Activated CD4-positive, alpha-beta T cell treated with anti-CD3 and anti-CD28 coated beads for 4 hours (primary cell): ENCODE data around the gene CRISPLD2.

Experiments used
- DNase-seq, 2 donors: peaks; one replicate each; pipeline ENCODE4 v3.0.0-alpha.2; 2020

Gene CRISPLD2

DNA sequence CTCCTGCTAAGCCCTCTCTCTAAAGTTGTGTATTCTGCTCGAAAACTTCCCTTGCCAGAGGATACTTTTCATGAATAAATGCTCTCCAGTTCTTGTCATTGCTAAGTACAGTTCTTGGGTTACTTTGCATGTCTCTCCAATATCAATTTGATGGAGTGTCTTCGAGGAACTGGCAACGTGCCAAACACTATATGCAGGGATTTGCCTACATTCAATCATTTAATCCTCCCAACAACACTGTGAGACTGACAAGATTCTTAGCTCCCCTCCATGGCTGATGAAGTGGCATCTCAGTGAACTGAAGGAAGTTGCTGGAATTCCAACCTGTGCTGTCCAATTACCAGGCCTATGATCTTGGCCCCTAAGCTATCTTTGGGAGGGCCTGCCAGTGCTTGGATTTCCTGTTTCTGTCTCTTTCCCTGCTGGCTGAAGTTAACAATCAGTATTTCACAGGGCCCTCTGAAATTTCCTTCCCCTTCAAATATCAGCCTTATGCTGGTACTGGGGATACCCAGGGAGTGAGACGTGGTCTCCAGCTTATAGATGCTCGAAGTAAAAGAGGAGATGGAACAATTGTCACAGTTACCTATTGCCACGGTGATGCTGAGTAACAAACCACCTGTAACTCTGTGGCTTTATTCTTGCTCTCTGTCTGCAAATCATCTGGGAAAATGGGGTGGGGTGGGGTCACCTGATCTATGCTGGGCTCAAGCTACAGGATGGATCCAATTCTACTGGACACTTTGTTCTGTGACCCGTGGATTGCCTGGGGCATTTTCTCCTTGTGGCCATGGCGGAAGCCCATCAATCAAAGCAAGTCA lies 19.4 kb upstream of the CRISPLD2 start:
- no peak for DNase-seq

DNA sequence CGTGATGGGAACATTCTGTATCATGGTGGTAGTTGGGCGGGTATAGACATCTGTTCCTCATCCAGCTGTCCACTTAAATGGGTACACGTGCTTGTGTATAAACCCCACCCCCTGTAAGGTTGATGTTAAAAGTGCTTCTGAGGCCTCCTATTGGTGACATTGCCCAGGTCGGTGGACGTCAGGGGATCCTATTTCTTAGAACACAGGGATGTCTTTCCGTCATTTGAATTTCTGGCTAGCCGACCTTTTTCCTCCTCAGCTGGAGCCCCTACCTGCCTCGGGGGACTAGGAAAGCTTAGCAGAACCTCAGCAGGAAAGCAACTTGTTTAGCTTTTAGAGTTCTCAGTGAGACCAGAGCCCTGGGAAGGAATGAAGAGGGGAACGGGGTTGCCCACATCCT lies 16.6 kb upstream of the CRISPLD2 start:
- DNase-seq = no peak

DNA sequence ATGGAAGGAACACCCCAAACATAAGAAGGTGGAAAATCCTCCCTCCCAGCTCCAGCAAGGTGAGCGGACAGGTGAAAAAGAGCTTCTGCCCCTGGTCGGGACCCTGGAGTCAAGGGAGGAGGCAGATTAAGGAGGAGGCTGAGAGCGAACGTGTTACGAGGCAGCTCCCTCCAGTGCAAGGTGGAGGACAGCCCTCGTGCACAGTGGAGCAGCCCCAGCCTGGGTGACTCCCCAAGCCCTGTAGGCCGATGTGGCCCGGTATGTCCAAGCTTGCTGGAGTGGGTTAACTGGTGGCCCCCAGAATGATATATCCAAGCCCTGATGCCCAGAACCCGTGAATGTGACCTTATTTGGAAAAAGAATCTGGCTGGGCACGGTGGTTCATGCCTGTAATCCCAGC lies 15.5 kb upstream of the CRISPLD2 start:
- DNase-seq = no peak

DNA sequence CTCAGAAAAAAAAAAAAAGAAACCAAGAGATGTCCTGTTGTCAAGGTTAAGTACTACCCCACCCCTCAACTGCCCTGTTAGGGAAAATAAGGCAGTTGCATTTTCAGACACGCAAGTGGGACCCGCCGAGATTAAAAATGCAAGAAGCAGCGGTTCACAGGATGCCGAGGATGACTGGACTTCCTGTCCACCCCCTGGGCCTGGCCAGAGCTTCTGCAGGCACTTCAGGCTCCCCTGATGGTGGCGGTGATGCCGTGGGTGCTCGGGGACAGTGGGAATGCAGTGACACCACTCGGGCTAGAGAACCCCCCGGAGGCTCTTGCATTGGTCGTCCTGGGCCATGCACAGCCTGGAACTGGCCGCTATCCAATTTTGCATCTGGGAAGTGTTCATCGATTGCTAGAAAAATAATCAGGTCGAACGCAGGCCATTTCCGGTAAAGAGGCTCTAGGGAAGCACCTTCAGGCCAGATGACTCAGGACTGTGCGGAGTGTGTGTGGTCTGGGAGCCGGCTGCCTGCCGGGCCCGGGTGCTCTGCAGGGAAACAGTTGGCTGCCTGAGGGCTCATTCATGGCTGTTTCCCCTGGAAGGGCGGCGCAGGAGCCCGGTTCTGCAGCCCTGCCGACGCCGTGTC lies 13.4 kb upstream of the CRISPLD2 start:
- no peak for DNase-seq

DNA sequence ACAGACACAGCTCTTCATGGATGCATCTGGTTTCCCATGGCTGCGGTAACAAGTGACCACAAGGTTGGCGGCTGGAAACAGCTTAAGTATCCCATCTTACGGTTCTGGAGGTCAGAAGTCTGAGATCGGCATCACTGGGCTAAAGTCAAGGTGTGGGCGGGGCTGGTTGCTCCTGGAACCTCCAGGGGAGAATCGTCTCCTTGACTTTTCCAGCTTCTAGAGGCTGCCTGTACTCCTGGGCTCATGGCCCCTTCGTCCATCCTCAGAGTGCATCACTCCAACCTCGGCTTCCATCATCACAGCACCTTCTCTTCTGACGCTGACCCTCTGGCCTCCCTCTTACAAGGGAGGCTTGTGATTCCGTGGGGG lies 12.9 kb upstream of the CRISPLD2 start:
- DNase-seq = no peak

DNA sequence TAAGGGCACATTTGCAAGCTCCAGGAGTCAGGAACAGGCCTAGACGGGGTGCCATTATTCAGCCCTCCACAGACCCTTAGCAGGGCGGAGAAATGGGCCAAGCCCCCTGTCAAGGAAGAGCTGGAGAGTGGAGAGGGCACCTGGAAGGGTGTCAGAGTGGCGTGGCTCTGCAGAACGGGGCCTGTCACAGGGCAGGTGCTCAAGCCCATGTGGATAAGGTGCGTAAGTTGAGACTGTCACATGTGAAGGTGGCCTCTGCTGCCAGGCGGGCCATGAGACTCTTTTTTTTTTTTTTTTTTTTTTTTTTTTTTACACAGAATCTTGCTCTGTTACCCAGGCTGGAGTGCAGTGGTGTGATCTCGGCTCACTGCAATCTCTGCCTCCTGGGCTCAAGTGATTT lies 12.0 kb upstream of the CRISPLD2 start:
- no peak for DNase-seq

DNA sequence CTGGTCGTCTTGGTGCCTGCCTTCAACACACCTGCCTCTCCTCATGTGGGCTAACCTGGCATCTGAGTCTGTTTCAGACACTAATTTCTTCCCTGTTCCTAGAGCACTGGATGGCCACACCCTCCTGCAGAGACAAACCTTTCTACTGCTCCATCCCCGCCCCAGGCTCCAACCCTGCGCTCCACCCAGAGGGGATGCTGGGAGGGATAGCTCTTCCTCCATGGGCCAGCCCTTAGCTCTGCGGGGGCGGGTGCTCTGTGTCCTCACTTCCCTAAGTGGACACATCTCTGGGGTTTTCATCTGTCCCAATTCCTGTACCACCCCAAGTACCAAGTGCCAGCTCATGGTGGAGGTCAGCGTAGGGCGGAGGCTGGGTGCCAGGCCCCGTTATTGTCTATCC lies 11.0 kb upstream of the CRISPLD2 start:
- no peak for DNase-seq

DNA sequence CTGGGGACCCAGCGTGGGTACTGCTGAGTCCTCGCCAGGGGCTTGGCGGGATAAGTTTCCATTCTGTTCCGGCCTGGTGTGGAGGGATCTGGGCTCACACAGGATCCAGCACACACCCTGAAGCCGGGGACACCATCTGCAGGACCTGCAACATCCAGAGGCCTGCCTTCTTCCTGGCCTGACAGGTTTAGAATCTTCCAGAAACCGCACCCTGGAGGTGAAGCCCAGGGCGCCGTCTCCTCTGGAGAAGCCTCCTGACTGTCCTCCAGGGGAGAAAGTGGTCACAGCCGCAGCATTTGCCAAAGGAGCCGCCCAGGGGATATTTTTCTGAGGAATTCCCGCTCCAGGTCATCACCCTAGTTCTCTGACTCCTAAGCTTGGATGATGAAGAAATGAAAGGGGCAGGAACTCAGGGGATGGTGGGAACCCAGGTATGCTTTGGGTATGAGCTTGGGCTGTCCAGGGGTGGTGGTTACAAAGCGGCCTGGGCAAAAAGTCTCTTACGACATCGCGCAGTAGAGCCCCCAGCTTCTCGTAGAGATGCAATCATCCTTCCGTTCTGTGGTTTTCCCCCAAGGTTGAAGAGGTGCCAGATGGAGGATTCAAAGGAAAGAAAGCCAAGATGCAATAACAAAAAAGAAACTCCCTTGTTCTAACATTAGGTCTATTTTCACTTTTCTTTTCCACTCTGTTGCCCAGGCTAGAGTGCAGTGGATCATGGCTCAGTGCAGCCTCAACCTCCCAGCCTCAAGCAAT lies 9.1 kb upstream of the CRISPLD2 start:
- DNase-seq = no peak

DNA sequence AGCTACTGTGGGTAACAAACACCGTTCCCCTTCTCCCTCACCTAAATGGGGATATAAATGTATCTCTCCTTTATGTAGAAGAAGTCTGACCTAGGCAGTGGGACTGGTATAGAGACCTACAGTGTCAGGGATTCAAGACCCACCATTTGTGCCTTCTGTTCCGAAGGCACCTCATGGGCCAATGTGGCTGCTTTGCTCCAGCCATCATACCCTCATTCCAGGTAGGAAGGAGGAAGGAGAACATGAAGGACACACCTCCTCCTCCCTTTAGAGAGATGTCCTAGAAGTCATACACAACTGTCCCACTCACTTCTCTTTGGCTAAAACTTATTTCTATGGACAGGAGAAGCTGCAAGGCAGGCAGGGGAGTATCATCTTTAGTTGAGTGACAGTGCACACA lies 8.3 kb upstream of the CRISPLD2 start:
- DNase-seq = no peak

DNA sequence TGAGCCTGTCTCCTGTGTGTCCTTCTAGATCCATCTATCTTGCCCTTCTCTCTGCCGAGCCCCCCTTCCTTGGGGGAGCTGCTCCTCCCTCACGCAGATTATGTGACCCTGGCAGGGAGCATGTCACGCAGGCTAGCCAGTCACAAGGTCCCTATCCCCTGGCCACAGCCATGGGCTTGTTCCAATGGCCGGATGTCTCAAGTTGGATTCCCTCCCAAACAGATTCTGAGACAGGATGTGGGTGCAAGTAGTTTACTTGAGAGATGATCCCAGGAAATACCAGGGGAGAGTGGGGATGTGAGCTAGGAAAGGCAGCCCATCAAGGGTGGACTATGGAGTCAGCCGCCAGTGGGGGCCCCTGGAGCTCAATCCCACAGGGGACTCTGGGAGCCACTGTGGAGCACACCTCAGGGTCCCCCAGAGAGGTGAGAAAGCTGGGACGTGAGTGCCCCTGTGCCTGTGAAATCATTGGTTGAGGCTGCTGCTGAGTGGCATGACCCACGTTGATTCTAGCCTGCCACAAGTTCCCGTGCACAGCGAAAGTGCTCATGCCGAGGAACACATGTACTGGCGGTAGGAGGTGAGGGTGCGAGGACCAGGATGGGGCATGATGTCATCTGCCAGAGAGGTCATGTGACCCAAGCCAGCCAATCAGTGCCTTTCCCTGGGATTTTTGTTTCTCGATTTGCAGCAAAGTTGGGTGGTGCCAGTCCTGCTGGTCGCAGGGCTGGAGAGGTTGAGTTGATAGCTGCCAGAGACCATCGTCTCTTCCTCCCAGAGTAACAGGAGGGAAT lies 6.4 kb upstream of the CRISPLD2 start:
- no peak for DNase-seq

DNA sequence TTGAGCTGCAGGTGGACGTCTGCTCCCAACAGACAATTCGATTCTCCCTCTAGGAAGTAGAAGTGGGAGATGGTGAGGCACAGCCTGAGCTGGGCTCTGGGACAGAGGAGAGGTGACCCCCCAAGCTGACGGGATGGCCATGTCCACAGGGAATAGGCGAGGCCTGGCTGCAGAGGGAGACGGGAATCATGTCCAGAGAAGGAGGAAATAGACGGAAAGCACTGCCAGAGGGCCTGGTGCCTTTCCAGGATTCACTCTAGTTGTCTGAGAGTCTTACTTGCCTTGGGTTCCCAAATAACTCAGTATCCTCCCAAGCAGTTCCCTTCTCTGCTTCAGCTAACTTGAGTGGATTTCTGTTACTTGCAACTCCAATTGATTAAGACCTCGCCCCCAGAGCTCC lies 4.3 kb upstream of the CRISPLD2 start:
- no peak for DNase-seq

DNA sequence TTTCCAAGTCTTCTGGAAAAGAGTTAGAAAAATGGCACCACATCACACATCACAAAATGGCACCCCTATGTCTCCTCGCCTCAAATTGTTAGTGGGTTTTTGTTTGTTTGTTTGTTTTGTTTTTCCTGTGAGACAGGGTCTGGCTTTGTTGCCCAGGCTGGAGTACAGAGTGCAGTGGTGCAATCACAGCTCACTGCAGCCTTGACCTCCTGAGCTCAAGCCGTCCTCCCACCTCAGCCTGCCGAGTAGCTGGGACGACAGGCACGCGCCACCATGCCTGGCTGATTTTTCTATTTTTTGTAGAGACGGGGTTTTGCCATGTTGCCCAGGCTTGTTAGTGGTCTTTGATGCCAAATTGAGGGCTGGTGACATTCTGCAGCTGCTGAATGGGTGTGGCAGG lies 3.8 kb upstream of the CRISPLD2 start:
- DNase-seq = no peak

DNA sequence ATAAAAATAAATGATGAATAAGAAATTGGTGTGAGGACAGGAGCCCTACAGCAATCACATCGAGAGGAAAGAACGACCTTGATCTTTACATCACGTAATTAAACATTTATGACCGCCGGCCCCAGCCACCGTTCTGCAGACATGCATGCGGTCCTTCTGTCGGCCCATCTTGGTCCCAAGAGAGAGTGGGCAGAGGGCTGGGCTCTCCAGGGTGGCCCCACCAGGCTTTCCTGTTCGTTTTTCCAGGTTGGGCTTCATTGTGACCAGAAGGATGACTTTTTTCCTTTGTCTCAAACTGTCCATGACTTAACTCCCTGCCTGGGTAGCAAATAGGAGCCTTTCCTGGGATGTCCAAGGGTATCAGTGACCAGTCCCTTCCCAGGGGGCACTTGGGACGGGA lies 3.3 kb upstream of the CRISPLD2 start:
- no peak for DNase-seq

DNA sequence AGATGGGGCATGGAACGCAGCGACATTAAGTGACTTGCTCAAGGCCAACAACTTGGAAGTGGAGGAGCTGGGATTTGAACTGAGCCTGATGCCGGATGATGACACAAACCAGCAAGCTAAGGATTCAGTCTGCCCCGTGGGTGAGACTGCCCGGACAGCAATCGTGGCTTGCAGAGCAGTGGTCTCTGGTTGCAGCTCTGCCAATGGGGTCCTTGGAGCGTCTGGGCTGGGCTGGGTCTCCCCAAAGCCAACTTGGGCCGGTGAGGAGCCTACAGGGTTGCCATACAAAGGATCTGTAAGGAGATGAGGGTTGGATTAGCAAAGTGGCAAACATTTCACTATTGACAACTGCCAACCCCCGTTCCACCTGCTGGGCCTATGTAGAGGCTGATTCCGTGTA lies 2.6 kb upstream of the CRISPLD2 start:
- no peak for DNase-seq

DNA sequence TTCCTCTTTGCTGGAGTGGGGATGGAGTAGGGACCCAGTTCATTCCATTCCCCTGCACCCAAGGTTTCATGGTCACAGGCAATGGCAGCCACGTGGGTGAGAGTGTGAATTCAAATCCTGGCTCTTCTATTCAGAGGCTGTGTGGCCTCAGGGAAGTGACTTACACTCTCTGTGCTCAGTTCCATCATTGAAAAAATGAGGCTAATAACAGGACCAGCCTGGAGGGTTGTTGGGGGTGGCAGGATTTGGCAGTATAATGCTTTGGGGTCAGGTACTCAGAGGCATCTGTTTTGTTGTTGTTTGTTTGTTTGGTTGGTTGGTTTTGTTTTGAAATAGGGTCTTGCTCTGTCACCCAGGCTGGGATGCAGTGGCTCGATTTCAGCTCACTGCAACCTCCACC lies 2.2 kb upstream of the CRISPLD2 start:
- DNase-seq = no peak

DNA sequence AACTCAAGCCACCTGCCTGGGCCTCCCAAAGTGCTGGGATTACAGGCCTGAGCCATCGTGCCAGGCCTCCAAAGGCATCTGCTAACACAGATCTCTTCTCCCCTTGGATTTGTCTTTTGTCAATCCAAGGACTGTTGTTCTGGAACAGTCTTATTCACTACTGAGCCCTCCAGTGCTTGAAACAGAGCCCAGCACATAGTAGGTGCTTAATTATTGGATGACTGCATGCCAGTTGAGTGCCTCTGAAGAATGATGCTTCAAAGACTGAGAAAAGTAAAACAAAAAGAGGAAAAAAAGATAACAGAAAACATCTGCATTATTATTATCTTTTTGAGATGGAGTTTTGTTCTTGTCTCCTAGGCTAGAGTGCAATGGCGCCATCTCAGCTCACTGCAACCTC lies 1.7 kb upstream of the CRISPLD2 start:
- DNase-seq = no peak

DNA sequence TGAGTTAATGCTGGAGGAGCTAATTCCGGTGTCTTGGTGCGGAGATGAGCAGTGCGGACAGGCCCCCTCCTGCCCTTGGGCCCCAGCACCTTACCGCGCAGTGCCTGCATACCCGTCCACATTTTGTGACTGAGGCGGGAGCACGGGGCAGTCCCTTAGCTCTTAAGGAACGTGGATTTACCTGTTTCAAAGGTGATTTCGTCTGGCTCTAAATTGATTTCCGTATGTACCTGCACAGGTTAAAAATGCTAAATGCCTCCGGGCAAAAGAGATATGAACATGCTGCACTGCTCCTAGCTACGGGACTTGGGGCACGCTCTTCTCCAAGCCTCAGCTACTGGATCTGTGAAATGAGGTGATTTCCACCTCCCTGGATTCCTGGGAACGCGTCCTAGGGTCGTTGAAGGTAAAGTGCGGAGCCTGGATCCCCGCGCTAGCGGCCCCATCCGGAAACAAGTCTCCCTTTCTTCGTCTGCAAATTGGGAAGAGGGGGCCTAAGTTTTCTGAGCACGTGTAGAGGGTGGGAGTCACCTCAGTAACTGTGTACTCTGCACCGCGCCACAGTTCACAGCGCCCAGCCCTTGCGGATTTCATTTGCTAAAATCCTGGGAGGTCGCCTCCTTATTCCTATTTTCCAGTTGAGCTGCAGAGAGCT lies 669 bp upstream of the CRISPLD2 start:
- DNase-seq = no peak

DNA sequence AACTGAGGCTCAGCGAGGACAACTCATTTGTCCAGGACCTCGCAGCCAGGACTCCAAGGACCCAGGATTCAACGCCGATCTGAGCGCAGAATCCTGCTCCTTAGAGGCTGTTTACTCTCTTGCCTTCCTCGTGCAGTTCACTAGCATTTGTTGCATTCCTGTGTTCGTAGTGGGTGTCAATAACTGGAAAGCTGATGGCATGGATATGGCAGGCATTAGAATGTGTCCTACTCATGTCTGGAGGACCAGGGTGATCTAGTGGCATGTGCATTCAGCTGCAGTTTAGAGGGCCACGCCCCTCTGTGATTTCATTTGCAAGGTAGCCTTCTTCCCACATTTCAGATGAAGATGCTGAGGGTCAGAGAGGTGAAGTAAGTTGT lies 510 bp downstream of the CRISPLD2 start:
- no peak for DNase-seq

DNA sequence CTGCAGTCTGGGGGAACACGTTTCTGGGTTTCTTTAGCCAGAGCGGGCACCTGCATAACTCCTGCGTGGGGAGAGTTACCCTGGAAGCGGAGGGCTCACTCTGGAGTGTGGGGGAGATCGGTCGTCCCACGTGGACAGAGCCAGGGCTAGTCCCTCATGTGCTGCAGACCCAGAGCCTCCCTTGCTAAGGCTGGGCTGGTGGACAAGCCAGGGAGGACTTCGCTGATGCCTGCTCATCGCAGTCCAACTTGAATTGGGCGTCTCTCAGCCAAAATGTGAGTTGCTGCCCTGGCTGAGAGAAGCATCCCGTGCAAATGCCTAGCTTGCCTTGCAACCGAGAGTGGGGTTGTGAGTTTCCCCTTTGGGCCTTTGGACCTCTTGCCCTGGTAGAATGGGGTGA lies 986 bp downstream of the CRISPLD2 start:
- DNase-seq = no peak

DNA sequence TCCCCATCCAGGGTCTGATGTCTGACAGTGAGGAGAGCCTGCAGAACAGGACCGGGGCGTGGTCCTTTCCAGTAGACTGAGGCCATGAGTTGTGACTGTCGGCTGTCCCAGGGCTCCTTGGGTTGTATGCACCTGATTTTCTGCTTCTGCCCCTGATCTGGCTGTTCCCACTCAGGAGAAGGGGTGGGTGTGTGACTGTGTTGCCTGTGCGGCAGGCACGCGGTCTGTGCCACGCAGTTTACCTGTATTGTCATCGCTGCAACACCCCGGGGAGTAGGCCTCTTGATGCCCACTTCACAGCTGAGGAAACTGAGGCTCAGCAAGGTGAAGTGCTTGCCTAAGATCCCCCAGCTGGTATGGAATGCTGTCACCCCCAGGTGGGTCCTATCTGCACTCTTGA lies 1.4 kb downstream of the CRISPLD2 start:
- no peak for DNase-seq

DNA sequence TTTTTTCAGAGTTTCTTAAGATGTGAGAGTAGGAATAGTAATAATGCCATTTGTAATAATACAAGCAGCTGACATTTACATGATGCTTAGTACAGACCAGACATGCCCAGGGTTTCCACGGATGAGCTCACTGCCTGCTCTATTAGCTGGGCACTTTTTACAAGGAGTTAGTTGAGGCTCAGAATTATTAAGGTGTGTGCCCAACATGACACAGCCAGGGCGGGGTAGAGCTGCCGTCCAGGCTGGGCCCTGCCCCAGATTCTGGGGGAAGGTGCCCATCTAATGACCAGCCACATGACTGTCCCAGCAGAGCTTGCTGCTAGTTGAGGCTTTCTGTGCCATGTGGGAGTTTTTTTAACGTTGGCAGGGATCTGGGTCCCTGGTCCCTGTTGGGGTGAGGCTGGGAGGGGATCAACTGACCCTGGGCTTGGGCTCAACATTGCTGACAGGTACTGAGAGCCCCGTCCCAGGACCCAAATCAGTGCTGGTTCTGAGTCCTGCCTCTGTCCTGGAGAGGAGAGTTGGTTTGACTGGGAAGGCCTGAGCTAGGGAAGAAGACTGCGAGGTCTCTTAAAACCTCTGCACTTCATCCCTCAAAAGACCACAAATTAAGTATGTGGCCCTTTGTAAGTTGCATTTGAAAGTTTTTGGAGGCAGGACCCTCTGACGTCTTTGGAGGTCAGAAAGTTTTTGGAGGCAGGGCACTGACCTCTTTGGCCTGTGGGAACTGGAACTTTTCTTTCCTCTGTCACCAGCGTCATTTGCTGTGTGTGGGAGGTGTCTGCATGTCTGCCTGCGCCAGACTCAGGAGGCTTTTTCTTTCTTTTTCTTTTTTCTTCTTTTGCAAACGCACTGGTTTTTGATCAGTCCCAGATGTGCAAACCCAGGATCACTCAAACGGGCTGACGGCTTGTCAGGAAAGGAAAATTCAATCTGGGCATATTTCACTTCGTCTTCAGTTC lies 2.2 kb downstream of the CRISPLD2 start:
- DNase-seq = no peak

DNA sequence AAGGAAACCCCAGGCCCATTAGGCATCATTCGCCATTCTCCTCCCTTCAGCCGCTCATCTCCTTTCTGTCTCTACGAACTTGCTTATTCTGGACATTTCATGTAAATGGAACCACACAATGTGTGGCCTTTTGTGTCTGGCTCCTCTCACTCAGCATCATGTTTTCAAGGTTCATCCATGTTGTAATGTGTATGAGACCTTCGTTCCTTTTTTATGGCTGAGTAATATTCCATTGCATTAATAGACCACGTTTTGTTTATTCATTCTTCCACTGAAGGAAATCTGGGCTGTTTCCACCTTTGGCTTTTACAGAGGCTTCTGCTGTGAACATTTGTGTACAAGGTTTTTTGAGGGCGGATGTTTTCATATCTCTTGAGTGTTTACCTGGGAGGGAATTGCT lies 3.2 kb downstream of the CRISPLD2 start:
- no peak for DNase-seq
